B cell (primary cell): ENCODE results near the gene NAXE.

ENCODE experiments used
- EZH2 ChIP-seq: IDR thresholded peaks from 2 replicates; pipeline ENCODE4 v1.6.1; 2012; ENCODE audit warnings: borderline replicate concordance, low read depth, mild to moderate bottlenecking, moderate library complexity, low read length; ENCODE audit not compliant: insufficient read depth, poor library complexity, severe bottlenecking
- TF ChIP-seq, protein P1 (sequence below): fragments of 200-600 bp; IDR thresholded peaks from one replicate; pipeline ENCODE4 v1.8.0; 2022; ENCODE audit warnings: antibody characterized with exemption, mild to moderate bottlenecking

DNA sequence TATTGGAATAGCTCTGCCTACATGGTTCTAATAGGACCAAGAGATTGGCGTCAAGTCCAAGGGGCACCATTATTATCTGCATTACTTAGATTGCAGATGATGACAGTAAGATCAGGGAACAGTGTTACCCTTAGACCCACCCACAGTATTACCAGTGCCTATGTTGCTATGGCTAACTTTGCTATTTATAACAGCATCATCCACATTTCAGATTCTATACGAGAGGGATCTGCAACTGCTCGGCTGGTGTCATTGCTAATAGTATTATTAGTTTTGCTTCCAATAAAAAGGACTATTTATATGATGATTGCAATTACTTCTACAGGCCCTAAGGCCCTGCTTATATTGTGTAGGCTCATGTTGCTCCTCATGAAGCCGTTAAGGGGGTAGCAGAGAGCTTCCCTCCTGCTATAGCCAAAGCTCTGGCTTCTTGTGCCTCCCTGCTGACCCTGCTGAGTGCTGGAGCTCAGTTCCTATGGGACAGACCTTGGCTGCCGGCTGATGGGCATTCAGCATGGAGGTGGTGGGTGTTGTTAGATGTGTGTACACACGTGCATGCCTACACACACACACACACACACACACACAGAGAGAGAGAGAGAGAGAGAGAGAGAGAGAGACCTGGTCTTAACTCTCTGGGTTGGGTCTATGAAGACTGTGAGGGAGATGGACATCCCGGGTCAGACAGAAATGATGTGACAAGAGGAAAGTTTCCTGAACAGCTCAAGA lies 51.6 kb downstream of the NAXE start:
- TF ChIP-seq, protein P1, sequence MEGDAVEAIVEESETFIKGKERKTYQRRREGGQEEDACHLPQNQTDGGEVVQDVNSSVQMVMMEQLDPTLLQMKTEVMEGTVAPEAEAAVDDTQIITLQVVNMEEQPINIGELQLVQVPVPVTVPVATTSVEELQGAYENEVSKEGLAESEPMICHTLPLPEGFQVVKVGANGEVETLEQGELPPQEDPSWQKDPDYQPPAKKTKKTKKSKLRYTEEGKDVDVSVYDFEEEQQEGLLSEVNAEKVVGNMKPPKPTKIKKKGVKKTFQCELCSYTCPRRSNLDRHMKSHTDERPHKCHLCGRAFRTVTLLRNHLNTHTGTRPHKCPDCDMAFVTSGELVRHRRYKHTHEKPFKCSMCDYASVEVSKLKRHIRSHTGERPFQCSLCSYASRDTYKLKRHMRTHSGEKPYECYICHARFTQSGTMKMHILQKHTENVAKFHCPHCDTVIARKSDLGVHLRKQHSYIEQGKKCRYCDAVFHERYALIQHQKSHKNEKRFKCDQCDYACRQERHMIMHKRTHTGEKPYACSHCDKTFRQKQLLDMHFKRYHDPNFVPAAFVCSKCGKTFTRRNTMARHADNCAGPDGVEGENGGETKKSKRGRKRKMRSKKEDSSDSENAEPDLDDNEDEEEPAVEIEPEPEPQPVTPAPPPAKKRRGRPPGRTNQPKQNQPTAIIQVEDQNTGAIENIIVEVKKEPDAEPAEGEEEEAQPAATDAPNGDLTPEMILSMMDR = no peak
- no peak for TF ChIP-seq EZH2
